CD4-positive, alpha-beta T cell treated with Interleukin-1 beta for 1 hour (primary cell): ENCODE results near the gene LEFTY1.

ENCODE experiments used
- DNase-seq, 2 donors: peaks; one replicate each; pipeline ENCODE4 v3.0.0-alpha.2; 2020 to 2022

Gene LEFTY1

GRCh38 chr1:225914947-225915346, 26.0 kb upstream of the LEFTY1 start:
- no peak for DNase-seq

GRCh38 chr1:225914391-225914790, 25.4 kb upstream of the LEFTY1 start:
- no peak for DNase-seq

- DNase-seq, result peak; percentile 72 to 73
Measured at GRCh38 chr1:225911191-225912130, 22.5 kb upstream of the LEFTY1 start.

- no peak for DNase-seq
Measured at GRCh38 chr1:225909477-225909876, 20.5 kb upstream of the LEFTY1 start.

GRCh38 chr1:225908773-225909172, 19.8 kb upstream of the LEFTY1 start:
- no peak for DNase-seq

GRCh38 chr1:225908013-225908640, 19.2 kb upstream of the LEFTY1 start:
- no peak for DNase-seq

- no peak for DNase-seq
Measured at GRCh38 chr1:225907341-225907740, 18.4 kb upstream of the LEFTY1 start.

GRCh38 chr1:225906467-225906866, 17.5 kb upstream of the LEFTY1 start:
- DNase-seq, result no peak

GRCh38 chr1:225903623-225904022, 14.7 kb upstream of the LEFTY1 start:
- no peak for DNase-seq

GRCh38 chr1:225899044-225899925, 10.3 kb upstream of the LEFTY1 start:
- no peak for DNase-seq

GRCh38 chr1:225897595-225898514, 8.9 kb upstream of the LEFTY1 start:
- peak; percentile 51 to 54 for DNase-seq

GRCh38 chr1:225896937-225897549, 8.1 kb upstream of the LEFTY1 start:
- DNase-seq, result peak; percentile 84 to 88

GRCh38 chr1:225896494-225896893, 7.5 kb upstream of the LEFTY1 start:
- DNase-seq, result no peak

- DNase-seq, result no peak
Measured at GRCh38 chr1:225892307-225892706, 3.4 kb upstream of the LEFTY1 start.

GRCh38 chr1:225891229-225891972, 2.5 kb upstream of the LEFTY1 start:
- no peak for DNase-seq

- no peak for DNase-seq
Measured at GRCh38 chr1:225890346-225891228, 1.6 kb upstream of the LEFTY1 start.

- no peak for DNase-seq
Measured at GRCh38 chr1:225889743-225890142, 797 bp upstream of the LEFTY1 start.

- no peak for DNase-seq
Measured at GRCh38 chr1:225888289-225888897, 553 bp downstream of the LEFTY1 start.
